22Rv1 (cell line): Measurements from ENCODE around the gene CTNNA3.
"Not testable (repeated sequence)": the region's sequence is repeated elsewhere in the genome, so short reads cannot be mapped to it uniquely, and the experiment has no call there.

Experiments
- H3K27ac ChIP-seq: fragments of 450-650 bp; 2 replicates; pipeline ENCODE4 v1.5.1; 2017
- ZFX ChIP-seq: fragments of 450-650 bp; IDR thresholded peaks from 2 replicates; pipeline ENCODE4 v1.6.1; 2017; ENCODE audit warnings: antibody characterized with exemption, borderline replicate concordance
- TF ChIP-seq, protein P1 (sequence below): fragments of 450-650 bp; IDR thresholded peaks from 2 replicates; pipeline ENCODE4 v1.5.1; 2017; ENCODE audit warnings: mild to moderate bottlenecking

Gene CTNNA3

DNA sequence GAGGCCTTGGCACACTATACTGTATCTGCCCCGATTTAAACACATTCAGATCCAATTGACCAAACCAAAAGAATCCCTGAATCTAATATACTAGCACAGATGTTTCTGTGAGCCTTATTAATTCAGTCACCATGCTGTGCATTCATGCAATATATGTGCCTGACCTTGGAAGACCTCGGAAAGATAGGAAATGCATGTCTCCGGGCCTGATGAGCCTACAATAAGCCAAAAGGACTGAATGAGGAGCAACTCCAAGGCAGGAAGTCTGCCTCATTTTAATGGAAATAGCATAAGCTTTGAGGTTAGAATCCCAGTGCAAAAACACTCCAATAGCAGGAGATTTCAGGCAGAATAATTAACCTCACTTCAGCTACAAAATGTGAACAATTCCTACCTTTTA lies 453.5 kb downstream of the CTNNA3 start:
- H3K27ac ChIP-seq = no peak overlapping the region
- TF ChIP-seq, protein P1, sequence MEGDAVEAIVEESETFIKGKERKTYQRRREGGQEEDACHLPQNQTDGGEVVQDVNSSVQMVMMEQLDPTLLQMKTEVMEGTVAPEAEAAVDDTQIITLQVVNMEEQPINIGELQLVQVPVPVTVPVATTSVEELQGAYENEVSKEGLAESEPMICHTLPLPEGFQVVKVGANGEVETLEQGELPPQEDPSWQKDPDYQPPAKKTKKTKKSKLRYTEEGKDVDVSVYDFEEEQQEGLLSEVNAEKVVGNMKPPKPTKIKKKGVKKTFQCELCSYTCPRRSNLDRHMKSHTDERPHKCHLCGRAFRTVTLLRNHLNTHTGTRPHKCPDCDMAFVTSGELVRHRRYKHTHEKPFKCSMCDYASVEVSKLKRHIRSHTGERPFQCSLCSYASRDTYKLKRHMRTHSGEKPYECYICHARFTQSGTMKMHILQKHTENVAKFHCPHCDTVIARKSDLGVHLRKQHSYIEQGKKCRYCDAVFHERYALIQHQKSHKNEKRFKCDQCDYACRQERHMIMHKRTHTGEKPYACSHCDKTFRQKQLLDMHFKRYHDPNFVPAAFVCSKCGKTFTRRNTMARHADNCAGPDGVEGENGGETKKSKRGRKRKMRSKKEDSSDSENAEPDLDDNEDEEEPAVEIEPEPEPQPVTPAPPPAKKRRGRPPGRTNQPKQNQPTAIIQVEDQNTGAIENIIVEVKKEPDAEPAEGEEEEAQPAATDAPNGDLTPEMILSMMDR = no peak
- no peak for TF ChIP-seq ZFX

DNA sequence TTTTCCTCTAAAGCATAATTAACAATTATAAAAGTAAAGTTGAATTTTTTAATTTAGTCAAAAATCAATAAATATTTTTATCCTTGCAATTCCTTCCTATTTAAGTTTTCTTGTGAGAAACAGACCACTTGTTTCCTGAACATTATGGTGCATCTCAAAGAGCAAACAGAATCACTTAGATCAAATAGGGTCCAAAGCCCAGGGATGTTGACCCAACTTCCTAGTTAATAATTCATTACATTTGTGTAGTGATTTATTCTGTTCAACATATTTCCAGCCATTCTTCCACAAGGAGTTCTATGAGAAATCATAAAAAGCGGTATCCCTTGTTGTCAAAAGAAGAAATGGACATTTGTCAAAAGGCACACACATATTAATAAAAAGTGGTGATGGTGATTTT lies 454.5 kb downstream of the CTNNA3 start:
- TF ChIP-seq, protein P1 = no peak
- no peak for TF ChIP-seq ZFX

DNA sequence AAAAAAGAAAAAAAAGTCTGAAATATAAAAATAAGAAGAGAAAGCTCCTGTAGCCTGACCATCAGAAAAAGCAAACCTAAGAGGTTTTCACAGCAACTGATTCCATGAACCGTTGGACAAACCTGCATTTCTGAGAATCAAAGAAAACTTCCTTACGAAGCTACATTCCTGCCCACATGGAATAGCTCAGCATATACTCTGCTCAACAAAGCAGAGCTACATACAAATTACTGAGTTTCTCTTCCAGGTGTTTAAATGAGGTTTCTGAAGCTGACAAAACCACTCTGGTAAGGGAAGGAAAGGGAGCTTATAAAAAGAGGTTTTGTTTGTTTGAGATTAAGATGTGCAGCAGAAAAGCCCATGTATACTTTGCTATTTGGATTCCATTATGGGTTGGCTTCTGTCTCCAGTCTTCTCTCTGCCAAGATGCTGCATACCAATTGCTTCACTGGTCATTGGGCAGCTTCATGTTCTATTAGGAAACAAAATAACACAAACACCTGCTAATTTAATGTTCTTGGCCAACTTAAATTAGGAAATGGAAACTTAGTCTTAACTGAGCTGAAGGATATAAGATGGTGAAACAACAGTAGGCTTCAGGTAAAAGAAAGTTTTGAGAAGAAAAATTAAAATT lies 456.0 kb downstream of the CTNNA3 start:
- TF ChIP-seq, protein P1 = no peak
- TF ChIP-seq ZFX = no peak
- no peak overlapping the region for H3K27ac ChIP-seq

More for the DNA sequence above, 454.5 kb downstream of the CTNNA3 start:
- H3K27ac ChIP-seq = no peak overlapping the region

DNA sequence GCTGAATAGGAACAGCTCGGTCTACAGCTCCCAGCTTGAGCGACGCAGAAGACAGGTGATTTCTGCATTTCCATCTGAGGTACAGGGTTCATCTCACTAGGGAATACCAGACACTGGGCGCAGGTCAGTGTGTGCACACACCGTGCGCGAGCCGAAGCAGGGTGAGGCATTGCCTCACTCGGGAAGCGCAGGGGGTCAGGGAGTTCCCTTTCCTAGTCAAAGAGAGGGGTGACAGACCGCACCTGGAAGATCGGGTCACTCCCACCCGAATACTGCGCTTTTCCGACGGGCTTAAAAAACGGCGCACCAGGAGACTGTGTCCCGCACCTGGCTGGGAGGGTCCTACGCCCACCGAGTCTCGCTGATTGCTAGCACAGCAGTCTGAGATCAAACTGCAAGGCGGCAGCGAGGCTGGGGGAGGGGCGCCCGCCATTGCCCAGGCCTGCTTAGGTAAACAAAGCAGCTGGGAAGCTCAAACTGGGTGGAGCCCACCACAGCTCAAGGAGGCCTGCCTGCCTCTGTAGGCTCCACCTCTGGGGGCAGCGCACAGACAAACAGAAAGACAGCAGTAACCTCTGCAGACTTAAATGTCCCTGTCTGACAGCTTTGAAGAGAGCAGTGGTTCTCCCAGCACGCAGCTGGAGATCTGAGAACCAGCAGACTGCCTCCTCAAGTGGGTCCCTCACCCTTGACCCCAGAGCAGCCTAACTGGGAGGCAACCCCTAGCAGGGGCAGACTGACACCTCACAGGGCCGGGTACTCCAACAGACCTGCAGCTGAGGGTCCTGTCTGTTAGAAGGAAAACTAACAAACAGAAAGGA lies 465.1 kb downstream of the CTNNA3 start:
- H3K27ac ChIP-seq = not testable (repeated sequence)

DNA sequence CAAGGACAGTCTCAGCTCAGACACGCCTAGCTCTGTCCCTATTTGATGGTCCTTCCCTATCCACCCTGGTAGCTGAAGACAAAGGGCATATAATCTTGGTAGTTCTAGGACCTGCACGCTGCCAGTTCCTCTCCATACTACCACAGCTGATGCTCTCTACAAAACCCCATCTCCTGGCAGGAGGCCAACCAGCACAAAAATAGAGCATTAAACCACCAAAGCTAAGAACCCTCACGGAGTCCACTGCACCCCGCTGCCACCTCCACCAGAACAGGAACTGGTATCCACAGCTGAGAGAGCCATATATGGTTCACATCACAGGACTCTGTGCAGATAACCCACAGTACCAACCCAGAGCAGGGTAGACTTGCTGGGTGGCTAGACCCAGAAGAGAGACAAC lies 470.8 kb downstream of the CTNNA3 start:
- no peak overlapping the region for H3K27ac ChIP-seq
- TF ChIP-seq ZFX = no peak
- TF ChIP-seq, protein P1 = no peak

DNA sequence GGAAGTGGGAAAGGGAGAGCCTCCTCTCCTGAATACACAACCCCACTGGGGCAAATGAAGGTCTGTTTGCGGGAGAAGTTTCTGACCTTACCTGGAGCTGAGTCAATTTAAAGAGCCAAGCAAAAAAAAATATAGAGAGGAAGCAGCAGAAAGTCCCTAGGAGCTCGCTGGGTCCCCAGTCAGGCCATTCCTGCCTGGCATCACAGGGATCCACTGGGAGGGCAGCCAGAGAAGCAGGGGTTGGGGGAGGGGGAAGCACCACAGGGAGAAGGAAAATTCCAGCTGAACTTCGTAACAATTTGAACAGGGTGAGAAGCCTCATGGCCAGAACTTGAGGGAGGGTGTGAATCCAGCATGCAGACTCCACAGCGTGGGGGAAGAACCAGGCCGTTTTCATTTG lies 471.4 kb downstream of the CTNNA3 start:
- TF ChIP-seq, protein P1 = no peak
- TF ChIP-seq ZFX = no peak
- H3K27ac ChIP-seq = no peak overlapping the region

DNA sequence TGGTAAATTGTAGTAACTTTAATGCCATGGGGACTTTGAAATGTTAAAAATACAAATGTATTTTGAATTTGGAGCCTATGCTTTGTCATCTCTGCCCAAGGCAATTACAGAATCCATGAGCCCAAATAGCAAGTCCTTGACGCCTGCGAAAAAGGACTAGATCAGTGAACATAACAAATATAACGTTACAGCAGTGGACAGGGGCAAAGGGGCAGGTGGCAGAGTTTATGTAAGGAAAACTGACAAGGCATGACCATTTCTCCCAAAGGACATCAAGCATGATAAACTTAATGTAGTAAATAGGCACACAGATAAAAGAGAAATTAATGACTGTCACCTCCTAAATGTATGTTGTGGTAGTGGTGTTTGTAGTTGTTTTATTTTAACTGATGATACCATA lies 473.1 kb downstream of the CTNNA3 start:
- H3K27ac ChIP-seq = no peak overlapping the region
- TF ChIP-seq, protein P1 = no peak
- no peak for TF ChIP-seq ZFX
